Measurements from ENCODE around the gene SCN3B.
A peak's percentile ranks its signal among the peaks of the same experiment; 100 is the strongest.

Gene SCN3B

DNA sequence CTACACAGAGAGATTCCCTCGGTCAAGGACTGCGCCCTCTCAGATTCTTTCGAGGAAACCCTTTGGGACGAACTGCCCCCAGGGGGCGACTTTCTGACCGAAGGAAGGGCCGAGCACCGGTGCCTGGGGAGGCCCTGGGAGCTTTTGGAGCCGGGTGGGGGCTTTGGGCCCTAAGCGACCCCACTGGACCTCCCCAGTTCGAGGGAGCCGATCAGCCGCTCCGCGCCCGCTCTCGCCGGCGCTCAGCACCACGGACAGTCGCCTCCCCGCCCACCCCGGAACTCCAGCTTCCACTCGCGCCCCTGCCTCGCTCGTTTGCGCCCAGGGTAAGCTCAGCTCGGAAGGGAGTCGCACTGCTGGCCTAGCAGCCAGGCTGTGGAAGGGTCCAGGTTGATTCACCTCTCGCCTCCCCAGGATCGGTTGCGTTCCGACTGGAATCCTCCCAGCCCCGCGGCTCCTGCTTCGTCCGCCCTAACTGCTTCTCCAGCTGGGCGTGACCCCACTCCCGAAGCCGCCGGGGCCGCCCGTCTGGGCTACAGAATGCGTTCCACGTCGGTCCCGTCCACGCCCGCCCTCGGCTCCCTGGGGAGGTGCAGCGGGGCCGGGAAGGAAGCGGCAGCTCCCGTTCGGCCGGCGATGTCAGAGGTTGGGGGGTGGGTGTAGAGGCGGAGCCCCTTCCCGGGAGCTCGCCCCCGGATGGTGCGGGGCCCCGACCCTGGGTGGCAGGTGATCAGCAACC lies 428 bp downstream of the SCN3B start:
- DNase-seq: no peak

DNA sequence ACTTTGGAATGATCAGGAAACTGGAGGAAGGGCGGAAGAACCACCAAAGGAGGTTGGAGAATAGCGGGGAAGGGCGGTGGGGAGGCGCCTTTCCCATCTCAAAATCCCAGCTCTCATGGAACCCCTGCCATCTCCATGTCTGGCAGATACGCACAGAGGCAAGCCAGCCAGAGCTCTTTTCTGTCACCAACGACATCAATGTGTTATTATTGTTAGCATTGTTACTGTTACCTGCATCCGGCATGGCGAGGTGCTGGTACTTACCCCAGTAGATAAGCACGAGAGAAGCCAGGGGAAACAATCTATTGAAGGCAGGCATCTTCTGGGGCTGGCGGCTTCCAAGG lies 969 bp downstream of the SCN3B start:
- no peak for DNase-seq

DNA sequence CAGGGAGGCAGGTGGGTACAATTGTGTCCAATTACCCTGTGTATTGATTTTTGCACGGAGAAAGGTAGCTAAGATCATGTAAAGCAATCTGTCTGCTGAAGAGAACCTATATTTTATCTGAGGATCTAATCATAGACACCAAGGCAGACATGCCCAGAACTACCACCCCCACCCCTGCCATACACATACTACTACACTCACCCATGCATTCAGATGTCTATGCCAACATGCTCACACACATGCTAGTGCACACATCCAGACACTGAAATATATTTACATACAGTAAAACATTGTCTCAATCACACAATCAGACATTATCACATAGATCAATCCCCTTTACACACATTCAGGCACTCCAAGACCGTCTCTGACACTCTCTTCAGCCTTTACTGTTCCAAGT lies 1.8 kb downstream of the SCN3B start:
- no peak for DNase-seq

DNA sequence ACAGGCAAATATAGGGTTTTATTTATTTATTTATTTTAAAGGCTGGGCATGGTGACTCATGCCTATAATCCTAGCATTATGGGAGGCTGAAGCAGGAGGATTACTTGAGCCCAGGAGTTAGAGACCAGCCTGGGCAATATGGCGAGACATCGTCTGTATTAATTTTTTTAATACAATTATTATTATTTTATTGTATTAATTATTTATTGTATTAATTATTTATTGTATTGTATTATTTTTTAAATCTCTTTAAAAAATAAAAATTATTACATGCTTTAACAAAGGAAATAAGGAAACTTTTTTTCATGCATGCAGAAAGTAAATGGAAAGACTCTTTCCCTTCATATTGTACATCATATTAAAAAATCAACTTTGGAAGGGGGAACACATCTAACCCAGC lies 3.5 kb downstream of the SCN3B start:
- no peak for DNase-seq

DNA sequence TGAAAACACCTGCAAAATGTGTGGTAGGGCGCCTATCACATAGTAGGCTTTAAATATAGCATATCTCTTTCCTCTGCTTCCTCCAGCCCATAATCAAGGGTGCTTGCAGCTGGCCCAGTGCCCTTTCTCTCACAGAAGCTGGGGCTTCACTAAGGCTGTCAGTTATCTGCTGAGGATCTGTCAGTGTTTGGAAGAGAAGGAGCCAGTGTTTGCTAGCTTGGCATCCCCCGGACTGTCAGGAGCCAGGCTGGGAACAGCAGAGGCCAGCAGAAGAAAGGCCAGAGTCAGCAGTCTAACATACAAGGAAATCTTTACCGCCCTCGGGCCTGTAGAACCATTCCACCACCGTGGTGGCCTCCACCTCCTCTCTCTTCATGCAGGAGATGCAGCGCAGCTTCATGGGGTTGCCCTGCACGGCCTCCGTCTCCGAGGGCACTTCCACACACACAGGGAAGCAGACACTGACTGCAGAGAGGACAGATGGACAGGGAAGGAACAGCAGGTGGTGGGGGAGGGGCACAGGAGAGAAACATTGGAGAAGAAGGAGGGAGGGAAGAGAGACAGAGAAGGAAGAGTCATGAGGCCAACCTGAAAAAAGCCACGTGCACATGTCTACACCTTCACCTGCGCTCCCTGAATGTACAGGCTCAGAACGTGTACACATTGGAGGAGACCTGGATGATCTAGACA lies 9.0 kb downstream of the SCN3B start:
- no peak for DNase-seq

DNA sequence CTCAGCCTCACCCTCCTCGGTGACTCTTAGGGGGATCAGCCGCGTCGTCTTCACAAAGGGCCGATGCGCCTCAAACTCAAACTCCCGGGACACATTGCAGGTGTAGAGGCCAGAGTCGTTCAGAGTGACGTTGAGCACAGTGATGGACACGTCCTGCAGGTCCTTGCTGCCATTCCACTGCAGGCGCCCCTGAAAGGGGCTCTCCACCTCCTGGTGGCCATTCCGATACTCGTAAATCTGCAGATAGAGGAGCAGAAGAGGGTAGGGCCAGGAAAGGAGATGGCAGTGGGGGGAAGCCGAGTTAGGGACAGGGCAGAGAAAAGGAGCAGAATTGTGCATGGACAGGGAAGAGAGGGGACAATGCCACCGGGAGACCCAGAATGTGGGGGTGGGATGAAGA lies 12.0 kb downstream of the SCN3B start:
- no peak for DNase-seq

DNA sequence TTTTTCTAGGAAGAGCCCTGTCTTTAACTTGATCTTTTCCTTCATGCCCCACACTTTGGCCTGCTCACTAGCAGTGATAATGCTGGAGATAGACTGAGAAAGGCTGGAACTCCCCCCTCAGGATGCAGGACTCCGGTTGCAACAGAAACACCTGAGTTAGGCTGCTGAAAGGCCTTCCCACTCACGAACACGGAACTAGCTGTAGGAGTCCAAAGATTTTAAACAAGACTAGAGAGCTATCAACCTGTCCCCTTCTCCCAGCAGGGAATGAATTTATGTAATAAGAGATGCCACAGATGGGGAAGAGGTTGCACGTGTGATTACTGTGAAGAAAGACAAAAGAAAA lies 13.0 kb downstream of the SCN3B start:
- no peak for DNase-seq

DNA sequence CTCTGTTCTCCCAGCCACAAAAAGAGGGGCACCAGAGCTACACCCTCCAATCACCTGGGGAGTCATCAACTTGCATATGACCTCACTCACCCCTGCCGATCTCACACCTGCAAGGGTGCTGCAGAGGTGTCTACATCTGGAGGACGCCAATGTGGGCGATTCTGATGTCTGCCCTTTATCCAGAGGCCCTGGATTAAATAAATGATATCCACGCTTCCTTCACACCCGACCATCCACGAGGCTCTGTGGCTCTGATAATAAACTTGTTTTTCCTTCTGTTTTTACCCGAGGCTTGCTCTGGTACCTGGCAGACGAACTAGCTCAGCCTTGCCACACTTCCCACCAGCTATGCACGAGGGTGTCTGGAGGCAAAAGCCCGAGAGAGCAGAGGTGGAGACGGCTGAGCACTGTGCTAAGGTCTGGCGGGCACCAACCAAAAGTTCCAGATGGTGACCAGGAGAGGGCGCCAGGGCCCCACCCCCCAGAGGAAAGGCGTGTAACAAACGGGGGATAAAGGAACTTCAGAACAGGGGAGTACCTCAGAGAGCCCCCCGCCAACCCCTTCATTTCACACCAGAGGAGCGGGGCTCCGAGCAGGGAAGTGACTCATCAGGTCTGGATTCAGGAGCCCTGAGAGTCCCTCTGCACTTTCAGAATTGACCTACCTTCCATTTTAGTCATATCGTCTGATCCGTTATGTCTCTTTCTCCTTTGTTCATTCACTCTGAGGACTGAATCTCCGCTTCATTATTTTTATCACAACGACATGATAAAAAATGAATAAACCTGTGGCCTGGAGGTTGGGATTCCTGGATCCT lies 13.5 kb downstream of the SCN3B start:
- peak; percentile 25 for DNase-seq

DNA sequence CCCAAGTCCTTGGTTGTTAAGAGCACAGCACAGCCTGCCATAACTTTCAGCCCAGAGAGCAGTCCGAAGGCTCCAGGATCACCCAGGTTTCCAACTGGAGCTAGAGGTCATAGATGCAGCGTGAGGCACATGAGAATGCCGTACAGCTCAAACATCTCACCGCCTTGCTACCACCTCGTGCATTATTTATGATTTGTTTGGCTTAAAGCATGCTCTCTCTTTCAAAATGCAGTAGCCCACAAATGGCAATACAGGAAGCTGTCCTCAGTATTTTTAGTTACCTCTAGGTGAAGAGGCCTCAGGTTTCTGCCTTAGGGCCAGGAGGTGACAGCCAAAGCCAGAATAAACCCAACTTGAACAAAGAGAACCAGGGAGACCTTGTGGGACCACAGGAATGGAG lies 14.4 kb downstream of the SCN3B start:
- DNase-seq: no peak

DNA sequence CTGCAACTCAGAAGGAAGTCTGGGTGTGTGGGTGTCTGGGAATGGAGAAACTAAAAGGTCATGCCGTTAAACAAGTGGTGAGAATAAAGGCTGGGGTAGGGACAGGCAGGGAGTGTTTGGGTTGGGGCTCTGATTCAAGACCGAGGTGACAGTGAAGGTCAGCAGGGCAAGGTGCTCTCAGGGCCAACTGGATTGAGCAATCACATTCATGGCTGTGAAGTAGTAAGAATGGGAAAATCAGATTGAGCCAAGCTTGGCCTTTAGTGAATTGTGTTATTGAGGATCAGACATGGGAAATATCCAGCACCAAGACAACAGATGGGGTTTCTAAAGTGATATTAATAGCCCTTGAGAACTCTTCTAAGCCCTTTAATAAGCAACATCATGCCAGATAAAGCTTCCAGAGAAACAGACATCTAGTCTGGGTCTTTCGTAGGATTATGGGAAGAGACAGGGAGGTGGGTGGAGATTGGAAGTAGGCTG lies 24.3 kb downstream of the SCN3B start:
- DNase-seq: no peak

DNA sequence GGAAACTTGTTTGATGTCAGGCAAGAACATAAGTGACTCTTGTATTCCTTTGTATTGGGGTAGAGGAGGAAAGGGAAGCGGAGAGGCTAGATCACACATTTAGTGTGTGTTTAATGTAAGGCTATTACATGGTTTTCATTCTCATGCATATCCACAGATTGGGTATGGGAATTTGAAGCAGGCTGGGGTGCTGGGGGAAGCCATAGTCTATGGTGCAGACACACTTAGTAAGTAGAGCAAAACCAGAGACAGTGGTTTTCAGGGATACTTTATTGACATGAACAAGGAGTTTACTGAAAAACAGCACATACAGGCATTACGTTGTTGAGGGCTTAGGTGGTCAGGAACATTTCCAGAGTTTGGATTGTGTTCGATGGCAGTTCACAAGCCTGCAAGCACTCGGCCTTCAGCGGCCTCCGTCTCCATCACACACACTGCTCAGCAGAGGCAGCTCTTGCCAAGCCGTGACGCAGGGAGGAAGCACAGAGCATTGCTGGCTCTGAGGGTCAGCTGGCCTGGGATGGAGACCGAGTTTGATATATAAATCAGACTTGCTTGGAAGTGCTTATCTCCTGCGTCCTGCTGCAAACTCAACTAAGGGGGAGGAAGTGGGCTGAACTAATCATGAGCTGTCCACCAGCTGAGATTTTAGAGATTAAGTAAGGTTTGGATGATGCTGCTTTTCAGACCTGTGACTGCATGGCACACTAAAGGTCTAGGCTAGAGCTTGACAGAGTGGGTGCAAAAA lies 25.3 kb downstream of the SCN3B start:
- peak; percentile 37 for DNase-seq

DNA sequence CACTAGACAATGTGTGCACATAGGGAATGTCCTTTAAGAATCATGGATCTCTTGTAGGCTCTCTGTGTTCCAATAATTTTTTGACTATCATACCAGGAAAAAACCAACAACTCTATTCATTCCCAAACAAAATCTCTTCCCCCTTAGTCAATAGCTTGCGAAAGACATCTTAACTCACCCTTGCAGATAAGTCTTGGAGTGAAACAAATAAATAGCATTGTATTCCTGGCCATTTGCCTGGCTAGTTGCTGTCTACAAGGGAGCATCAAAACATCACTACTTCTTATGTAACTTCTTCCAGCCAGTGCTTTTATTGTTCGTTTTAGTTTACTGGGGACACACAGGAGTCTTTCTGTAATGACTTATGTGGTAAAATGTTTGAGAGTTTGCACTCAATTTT lies 29.4 kb downstream of the SCN3B start:
- no peak for DNase-seq

DNA sequence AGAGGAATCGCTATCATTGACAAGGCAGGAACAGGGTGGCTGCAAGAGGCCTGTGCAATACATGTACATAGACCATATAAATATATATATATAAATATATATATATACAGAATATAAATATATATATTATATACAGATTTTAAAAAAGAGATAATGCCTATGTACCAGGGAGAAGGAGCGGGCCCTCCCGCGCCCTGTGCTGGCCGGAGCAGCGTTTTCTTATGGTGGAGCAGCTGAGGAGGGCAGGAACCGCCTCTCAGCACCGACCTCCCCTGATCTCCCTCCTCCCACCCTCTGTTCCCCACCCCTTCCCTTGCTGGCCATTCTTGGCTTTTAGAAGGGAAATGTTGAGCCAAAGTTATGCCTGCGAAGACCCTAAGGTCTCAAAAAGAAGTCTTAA lies 31.8 kb downstream of the SCN3B start:
- no peak for DNase-seq

DNA sequence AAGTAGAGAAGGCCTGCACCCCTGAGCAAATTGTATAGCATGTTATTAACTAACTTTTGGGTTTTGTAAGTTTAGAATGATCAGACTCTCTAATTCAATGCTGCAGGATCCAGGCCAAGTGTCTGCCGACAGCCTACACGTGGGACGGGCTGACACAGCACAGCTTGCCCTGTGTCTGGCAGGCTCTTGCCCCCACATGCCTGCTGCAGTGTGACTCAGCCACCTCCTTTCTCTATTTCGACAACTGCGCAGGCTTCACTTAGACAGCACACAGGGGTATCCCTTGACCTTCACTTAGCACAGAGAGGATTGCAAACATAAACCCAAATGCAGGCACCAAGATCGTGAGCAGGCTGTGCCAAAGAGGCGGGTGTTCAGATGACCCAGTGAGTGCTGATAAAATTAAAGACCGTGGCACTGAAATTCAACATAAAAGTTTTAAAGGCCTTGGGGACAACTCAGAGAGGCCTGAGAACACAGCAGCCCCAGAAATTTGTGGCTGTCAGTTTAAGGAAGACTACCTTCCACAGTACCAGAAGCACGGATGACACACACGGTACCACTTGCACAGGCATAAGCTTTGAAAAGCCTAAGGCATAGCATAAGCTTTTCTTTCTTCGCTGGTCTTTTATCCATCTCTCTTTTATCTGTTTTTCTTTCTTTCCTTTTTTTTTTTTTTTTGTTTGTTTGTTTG lies 37.8 kb downstream of the SCN3B start:
- DNase-seq: peak; percentile 68

DNA sequence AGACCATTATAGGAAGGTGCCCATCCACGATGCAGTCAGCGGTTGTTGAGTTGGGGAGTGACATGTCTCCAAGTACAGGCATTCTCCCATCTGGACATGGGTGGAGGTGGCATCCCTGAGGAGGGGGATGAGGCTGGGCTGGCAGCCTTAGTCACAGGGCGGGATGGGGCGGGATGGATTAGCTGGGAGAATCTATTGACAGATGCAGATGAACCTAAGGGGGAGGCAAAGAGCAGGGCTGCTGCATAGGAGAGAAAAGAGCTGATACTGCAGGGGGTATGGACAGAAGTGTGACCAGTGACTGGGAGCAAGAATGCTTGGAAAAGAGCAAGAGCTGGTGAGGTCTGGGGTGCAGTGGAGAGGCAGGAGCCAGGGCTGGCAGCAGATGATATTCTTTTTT lies 42.7 kb downstream of the SCN3B start:
- no peak for DNase-seq

DNA sequence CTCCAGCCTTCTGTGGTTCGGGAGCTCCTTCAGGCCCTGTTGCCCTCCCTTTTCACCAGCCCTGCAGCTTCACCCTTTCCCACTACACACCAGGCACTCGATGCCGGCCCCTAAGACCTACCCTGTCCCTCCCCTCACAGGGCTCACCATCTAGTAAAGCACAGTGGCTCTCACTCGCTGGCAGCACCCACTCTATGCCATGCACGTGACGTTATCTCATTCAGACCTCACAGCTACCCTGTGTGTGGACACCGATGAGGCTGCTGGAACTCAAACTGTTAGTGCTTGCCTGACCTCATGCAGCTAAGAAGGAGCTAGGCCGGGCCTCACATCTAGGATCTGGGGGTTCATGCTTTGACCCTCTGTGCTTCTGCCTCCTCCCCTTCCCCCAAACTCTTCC lies 45.5 kb downstream of the SCN3B start:
- no peak for DNase-seq

DNA sequence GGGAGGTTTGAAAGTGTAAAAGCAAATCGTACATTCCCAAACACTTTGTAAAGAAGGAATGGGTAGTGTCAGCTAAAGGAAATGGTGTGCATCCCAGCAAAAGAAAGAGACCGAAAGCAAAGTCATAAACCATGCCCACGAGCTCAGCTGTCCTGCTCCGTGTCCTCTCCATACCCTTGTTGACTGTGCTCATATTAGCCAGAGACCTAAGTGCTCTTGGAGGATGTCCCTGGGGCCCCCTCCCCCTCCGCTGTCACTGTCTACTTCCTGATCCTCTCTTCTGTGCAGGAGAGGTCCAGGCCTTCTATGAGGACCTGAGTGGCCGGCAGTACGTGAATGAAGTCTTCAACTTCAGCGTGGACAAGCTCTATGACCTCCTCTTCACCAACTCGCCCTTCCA lies 46.1 kb downstream of the SCN3B start:
- DNase-seq: no peak

DNA sequence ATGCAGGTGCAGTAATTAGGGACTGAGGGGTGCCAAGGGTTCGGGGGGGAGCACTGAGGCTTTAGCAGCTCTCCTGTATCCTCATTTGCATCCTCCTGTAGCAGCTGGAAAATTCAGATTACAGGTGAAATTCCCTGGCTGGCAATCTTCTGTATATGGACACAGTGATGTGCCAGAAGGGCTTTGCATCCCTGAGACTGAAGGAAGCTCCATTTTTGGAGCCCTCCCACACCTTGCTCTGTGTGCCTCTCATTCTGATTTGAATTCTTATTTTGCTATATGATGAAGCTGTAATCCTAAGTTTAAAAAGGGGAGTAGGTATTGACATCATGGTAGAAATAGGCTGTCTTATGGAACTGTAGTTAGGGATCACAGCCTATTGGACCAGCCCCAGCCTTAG lies 46.6 kb downstream of the SCN3B start:
- no peak for DNase-seq

DNA sequence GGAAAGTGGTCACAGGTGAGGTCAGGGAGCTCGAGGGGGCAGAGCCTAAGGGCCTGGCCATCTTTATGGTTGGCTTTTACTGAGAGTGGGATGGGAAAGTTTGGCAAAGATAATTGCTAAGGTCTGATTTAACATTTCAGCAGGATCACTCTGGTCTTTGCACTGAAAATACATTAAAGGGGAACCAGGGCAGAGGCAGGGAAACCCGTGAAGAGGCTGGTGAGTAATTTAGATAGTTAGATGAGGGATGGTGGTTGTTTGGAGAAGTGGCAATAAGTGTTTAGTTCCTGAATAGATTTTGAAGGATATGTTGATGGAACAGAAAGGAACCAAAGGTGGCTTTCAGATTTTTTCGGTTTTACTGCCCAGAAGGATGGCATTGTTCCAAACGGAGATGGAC lies 50.8 kb downstream of the SCN3B start:
- DNase-seq: no peak

DNA sequence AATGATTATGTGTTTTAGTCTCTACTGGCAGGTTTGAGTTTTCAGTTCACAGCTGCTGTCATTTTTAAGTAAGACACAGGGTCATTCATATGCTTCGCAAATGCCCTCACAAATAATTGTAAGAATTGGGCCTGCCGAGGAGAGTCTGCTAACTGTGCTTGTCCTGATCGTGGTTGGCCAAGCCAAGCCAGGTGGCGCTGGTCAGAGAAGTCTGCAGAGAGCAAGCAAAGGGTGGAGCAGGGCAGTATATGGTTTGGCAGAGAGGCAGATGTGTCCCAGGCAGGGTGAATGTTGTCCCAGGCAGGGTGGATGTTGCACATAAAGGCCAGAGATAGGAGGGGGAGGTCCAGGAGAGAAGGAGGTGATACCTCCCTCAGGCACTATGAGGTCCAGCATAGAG lies 52.7 kb downstream of the SCN3B start:
- DNase-seq: no peak

DNA sequence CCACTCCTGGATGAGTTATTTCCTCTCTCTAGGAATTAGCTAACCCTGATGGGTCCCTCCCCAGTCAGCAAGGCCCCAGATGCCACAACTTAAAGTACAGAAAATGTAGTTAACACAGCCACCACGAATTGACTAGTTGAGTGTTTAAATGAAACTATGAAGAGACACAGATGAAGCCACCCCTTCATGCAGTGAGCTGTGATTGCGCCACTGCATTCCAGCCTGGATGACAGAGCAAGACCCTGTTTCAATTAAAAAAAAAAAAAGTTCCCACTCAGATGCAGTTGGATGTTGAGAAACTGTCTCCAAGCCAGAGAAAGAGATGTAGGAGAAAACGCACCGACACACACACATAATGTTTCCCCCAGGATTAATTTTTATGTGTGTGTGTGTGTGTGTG lies 53.3 kb downstream of the SCN3B start:
- DNase-seq: peak; percentile 21

DNA sequence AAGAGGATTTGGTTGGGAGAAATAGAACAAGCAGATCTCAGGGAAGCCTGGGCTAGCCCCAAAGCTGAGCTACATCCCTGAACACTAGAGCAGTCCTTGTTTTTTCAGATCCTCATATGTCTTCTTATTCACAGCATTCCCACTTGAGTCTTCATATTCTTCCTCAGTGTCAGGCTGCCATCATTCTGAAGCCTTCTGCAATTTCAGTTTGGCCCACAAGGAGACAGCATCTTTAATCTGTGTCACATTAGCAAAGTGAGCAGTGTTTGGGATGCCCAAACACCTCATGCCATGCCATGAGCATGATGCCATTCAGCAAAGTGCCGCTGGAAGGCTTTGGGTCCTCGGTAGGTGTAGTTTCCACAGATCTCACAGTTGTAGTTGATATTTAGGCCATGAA lies 56.6 kb downstream of the SCN3B start:
- no peak for DNase-seq

DNA sequence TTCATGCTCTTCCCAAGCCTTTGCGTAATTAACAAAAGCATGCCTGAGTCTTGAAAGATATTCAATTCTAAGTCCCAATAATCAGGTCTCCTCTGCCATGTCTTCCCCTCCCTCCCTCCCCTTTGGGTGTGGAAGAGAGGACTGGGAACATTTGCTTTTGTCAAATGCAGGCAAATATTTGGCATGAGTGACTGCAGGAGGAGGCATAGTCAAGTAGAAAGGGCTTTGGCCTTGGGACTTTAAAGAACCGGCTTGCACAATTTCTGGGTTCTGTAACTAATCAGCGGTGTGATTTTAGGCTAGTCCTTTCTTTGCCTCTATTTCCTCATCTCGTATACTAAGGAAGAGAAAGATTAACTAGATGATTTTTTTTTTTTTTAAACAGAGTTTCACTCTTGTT lies 59.5 kb downstream of the SCN3B start:
- DNase-seq: no peak
